Measurements from ENCODE around the gene KIF26B. TPM values are rescaled to one million over a fixed set of nuclear protein-coding genes. Genes with fewer than 3 reads are reported as not detected.

The KIF26B gene
- total and polyA plus RNA-seq, 2 of the 4 experiments (the other 2 are of a cell fraction): 0.53 to 0.54 TPM

DNA sequence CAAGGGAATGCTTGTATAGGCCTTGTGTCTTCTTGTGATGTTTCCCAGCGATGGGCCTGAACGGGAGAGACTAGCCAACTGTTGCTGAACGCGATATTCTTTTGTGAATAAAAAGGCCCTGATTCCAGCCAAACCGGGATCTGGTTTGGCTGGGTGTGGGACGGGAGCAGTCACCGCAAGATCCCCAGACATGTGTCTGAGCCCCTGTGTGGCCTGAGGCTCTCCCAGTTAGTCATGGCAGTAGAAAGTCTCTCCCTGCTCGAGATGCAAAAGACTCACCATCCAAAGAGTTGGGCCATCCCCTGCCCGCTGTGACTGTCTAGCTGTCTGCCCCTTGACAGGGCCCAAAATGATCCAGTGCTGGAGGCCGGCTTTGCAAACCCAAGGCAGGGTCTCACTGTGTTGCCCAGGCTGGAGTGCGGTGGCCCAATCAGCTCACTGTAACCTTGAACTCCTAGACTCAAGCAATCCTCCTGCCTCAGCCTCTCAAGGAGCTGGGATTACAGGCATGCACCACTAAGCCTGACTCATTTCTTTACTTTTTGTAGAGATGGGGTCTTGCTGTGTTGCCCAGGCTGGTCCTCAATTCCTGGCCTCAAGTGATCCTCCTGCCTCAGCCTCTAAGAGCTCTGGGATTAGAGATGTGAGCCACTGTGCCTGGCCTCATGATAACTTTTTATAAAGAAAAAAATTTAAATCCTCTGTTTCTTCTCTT lies 56.4 kb downstream of the KIF26B start:
- Histone ChIP-seq H3K9me1 (ENCODE audit: insufficient read depth, low read length) (0 out of 2 replicates have a peak, but pooled peaks cover 2% of the 10 kb centered on the region), H3K9ac (ENCODE audit: low read depth, low read length) (no peak overlapping the region), H3K4me2 (ENCODE audit: low read depth, low read length) (no peak overlapping the region), H3K27me3 (ENCODE audit: control insufficient read depth, insufficient read depth, low read length) (no peaks in the 10 kb centered on the region), H2AFZ (replicated peaks; ENCODE audit: low read length, poor library complexity) (no peak overlapping the region), H3K14ac (replicated peaks; ENCODE audit: low read depth, low read length) (no peak overlapping the region), H2BK5ac (ENCODE audit: low read depth, low read length, poor library complexity, severe bottlenecking) (no peak overlapping the region), H3K79me1 (ENCODE audit: low read depth in 1 of 2, low read length in 2 of 2) (no peaks in the 10 kb centered on the region), H3K4ac (ENCODE audit: low read depth, low read length) (no peak overlapping the region), H3K4me3 (ENCODE audit: insufficient read depth, low read depth, low read length) (no peak overlapping the region), H2BK15ac (ENCODE audit: low read depth, low read length) (no peak overlapping the region), H3K56ac (ENCODE audit: extremely low read depth, insufficient read depth, low read length) (no peak overlapping the region), H4K20me1 (ENCODE audit: insufficient read depth, low read length) (no peaks in the 10 kb centered on the region), H2BK20ac (ENCODE audit: low read depth, low read length) (no peak overlapping the region), H3K9me3 (ENCODE audit: control insufficient read depth, insufficient read depth, low read length) (peaks cover 21% of the 10 kb centered on the region), H4K91ac (ENCODE audit: insufficient read depth, low read depth, low read length) (no peak overlapping the region), H3K4me1 (ENCODE audit: control insufficient read depth, insufficient read depth, low read length) (no peaks in the 10 kb centered on the region), H2AK9ac (replicated peaks; ENCODE audit: low read depth, low read length, poor library complexity) (no peak overlapping the region), H4K8ac (ENCODE audit: low read depth in 2 of 2, low read length in 2 of 2) (no peak overlapping the region), H3K36me3 (ENCODE audit: control insufficient read depth, insufficient read depth, low read length) (peaks cover 4% of the 10 kb centered on the region), H4K5ac (ENCODE audit: low read depth, low read length) (no peak overlapping the region), H2BK120ac (ENCODE audit: low read depth, low read length) (no peak overlapping the region), H3K18ac (ENCODE audit: low read depth, low read length) (no peak overlapping the region), H3K23ac (ENCODE audit: low read depth, low read length) (no peak overlapping the region), H3K27ac (ENCODE audit: insufficient read depth, low read length) (no peak overlapping the region), H2AK5ac (ENCODE audit: low read depth, low read length) (no peak overlapping the region)
- DNase-seq: no peak
- BruUV-seq (replicated peaks): no TSS peak
- no peak for TF ChIP-seq SMC3 (IDR thresholded peaks at IDR 0.05; ENCODE audit: low read depth, low read length)
- TF ChIP-seq FOS (IDR thresholded peaks at IDR 0.05; ENCODE audit: low read depth, low read length): no peak
- no peak for TF ChIP-seq RFX5 (IDR thresholded peaks at IDR 0.05; ENCODE audit: low read depth, low read length)
- no peak for TF ChIP-seq MAZ (IDR thresholded peaks at IDR 0.05; ENCODE audit: borderline replicate concordance, low read depth, low read length)
- no peak for TF ChIP-seq CHD1 (IDR thresholded peaks at IDR 0.05; ENCODE audit: low read depth, low read length)
- no peak for TF ChIP-seq RAD21 (IDR thresholded peaks at IDR 0.05; ENCODE audit: low read length)
- no peak for TF ChIP-seq NFE2L2 (IDR thresholded peaks at IDR 0.05; ENCODE audit: low read depth, low read length)
- no peak for TF ChIP-seq POLR2A (IDR thresholded peaks at IDR 0.05; ENCODE audit: low read depth, low read length)
- no peak for TF ChIP-seq MXI1 (IDR thresholded peaks at IDR 0.05; ENCODE audit: borderline replicate concordance, low read depth, low read length)
- TF ChIP-seq, protein P1, sequence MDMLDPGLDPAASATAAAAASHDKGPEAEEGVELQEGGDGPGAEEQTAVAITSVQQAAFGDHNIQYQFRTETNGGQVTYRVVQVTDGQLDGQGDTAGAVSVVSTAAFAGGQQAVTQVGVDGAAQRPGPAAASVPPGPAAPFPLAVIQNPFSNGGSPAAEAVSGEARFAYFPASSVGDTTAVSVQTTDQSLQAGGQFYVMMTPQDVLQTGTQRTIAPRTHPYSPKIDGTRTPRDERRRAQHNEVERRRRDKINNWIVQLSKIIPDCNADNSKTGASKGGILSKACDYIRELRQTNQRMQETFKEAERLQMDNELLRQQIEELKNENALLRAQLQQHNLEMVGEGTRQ (IDR thresholded peaks at IDR 0.05; ENCODE audit: low read depth, low read length): no peak
- TF ChIP-seq, protein P2, sequence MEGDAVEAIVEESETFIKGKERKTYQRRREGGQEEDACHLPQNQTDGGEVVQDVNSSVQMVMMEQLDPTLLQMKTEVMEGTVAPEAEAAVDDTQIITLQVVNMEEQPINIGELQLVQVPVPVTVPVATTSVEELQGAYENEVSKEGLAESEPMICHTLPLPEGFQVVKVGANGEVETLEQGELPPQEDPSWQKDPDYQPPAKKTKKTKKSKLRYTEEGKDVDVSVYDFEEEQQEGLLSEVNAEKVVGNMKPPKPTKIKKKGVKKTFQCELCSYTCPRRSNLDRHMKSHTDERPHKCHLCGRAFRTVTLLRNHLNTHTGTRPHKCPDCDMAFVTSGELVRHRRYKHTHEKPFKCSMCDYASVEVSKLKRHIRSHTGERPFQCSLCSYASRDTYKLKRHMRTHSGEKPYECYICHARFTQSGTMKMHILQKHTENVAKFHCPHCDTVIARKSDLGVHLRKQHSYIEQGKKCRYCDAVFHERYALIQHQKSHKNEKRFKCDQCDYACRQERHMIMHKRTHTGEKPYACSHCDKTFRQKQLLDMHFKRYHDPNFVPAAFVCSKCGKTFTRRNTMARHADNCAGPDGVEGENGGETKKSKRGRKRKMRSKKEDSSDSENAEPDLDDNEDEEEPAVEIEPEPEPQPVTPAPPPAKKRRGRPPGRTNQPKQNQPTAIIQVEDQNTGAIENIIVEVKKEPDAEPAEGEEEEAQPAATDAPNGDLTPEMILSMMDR (conservative IDR thresholded peaks at IDR 0.05; ENCODE audit: low read depth, low read length): no peak
- TF ChIP-seq RCOR1 (IDR thresholded peaks at IDR 0.05; ENCODE audit: insufficient replicate concordance, low read length): no peak
- dilution Hi-C loops (cut with HindIII; ENCODE audit: low sequenced_read_pairs, unreplicated experiment) (no loop called here), in situ Hi-C loops (cut with MboI; ENCODE audit: low sequenced_read_pairs) (no loop called here), intact Hi-C loops (cut with micrococcal nuclease) (no loop called here)
- ChIA-PET POLR2A (ENCODE audit: unreplicated experiment) (no interaction called here), CTCF (no interaction called here)
- 93% methylated on average over 6 of the region's 11 CpGs; no CpG with 5 or more reads in 1 of the 2 experiments for WGBS, 2 experiments (ENCODE audit: extremely low coverage in 2 of 2, insufficient read length in 1 of 2)
- ATAC-seq (ENCODE audit: low read depth): no peak

Measured in IMR-90 (cell line).